ENCODE data around the gene BSND. TPM values are rescaled to one million over a fixed set of nuclear protein-coding genes. Genes with fewer than 3 reads are reported as not detected.
A peak's percentile ranks its signal among the peaks of the same experiment; 100 is the strongest.

BSND gene
- total and polyA plus RNA-seq, 7 donors: not detected

DNA sequence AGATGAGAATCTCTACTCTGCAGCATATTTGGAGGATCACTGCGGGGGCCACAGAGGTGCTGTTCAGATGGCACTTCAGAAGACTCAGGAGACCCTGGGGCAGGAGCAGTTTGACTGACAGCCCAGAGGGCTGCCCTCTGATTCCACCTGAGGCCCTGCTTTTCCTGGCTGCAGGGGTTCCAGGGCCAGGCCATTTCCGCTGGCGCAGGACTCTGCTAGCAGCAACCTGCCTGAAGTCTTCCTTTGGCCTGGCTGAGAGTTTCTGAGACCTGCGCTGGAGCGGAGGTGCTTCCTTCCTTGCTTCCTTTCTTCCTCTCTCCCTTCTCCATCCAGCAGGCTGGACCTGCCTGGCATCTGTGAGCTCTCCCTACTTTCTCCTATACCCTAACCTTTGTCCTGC is 52.4 kb downstream of the BSND start:
- Histone ChIP-seq H3K27ac (no peak overlapping the region), H3K4me3 (no peak overlapping the region), H3K36me3 (ENCODE audit: insufficient read depth in 1 of 2, low read depth in 1 of 2) (no peaks in the 10 kb centered on the region), H3K9me3 (no peaks in the 10 kb centered on the region), H3K27me3 (ENCODE audit: insufficient read depth in 3 of 3, low read length in 2 of 3) (no peaks in the 10 kb centered on the region), H3K4me1 (peaks cover 18% of the 10 kb centered on the region)
- no peak for DNase-seq
- TF ChIP-seq CTCF (IDR thresholded peaks at IDR 0.05): no peak
- 83 to 92% (median 89%) methylated on average over 5 of the region's 5 CpGs for WGBS, 3 donors
- no peak for ATAC-seq
- intact Hi-C loops (cut with DNase I): no loop called here

DNA sequence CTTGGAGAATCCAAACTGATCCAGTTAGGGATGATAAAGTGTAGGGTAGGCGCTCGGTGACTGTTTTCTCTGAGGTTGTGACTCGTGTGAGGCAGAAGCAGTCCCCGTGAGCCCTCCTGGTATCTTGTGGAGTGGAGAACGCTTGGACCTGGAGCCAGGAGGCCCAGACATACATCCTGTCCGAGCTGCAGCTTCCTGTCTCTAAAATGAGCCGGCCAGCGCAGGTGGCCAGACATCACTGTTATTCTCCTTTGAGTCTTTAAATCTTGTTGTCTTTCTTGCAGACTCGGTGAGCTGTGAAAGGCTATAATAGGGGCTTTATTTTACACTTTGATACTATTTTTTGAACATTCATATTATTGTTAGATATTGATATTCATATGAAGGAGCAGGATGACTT is 52.9 kb downstream of the BSND start:
- 68 to 71% (median 71%) methylated on average over 9 of the region's 9 CpGs for WGBS, 3 donors
- H3K27me3 ChIP-seq (ENCODE audit: insufficient read depth in 3 of 3, low read length in 2 of 3): no peaks in the 10 kb centered on the region
- H3K4me3 ChIP-seq: no peak overlapping the region
- no peak for TF ChIP-seq CTCF (IDR thresholded peaks at IDR 0.05)
- H3K4me1 ChIP-seq: peaks cover 18% of the 10 kb centered on the region
- H3K9me3 ChIP-seq: no peaks in the 10 kb centered on the region
- ATAC-seq (no peak), DNase-seq (no peak)
- H3K36me3 ChIP-seq (ENCODE audit: insufficient read depth in 1 of 2, low read depth in 1 of 2): no peaks in the 10 kb centered on the region
- H3K27ac ChIP-seq: no peak overlapping the region
- intact Hi-C loops (cut with DNase I): no loop called here

DNA sequence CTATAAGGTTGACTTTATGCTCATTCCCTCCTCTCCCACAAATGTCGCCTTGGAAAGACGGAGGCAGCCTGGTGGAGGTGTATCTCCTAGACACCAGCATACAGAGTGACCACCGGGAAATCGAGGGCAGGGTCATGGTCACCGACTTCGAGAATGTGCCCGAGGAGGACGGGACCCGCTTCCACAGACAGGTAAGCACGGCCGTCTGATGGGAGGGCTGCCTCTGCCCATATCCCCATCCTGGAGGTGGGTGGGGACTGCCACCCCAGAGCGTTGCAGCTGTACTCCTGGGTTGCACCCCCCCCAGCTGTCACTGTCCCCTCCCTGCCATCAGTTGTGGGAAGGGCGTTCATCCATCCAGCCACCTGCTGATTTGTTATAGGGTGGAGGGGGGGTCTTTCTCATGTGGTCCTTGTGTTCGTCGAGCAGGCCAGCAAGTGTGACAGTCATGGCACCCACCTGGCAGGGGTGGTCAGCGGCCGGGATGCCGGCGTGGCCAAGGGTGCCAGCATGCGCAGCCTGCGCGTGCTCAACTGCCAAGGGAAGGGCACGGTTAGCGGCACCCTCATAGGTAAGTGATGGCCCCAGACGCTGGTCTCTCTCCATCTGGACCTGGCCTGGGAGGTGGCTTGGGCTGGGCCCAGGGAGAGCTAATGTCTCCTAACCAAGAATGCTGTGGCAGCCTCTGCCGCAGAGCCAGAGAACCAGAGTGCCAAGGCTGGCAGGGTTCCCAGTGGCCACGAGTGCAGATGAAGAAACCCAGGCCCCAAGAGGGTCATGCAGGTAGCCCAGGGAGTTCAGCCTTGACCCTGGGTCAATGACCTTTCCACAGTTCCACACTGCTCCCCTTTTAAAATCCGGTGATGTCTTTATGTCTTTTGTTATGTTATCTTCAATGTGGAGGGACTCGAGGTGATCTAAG is 53.7 kb downstream of the BSND start:
- Histone ChIP-seq H3K36me3 (ENCODE audit: insufficient read depth in 1 of 2, low read depth in 1 of 2) (no peaks in the 10 kb centered on the region), H3K27me3 (ENCODE audit: insufficient read depth in 3 of 3, low read length in 2 of 3) (no peaks in the 10 kb centered on the region), H3K4me3 (no peak overlapping the region), H3K9me3 (no peaks in the 10 kb centered on the region), H3K4me1 (peaks cover 18% of the 10 kb centered on the region), H3K27ac (peak overlapping the region; percentile 30)
- DNase-seq: peak in 1 of 2 donors; percentile 67
- 72 to 74% (median 72%) methylated on average over 29 of the region's 29 CpGs for WGBS, 3 donors
- ATAC-seq: peak; percentile 40 to 66 (median 62)
- no peak for TF ChIP-seq CTCF (IDR thresholded peaks at IDR 0.05)
- intact Hi-C loops (cut with DNase I): no loop called here

DNA sequence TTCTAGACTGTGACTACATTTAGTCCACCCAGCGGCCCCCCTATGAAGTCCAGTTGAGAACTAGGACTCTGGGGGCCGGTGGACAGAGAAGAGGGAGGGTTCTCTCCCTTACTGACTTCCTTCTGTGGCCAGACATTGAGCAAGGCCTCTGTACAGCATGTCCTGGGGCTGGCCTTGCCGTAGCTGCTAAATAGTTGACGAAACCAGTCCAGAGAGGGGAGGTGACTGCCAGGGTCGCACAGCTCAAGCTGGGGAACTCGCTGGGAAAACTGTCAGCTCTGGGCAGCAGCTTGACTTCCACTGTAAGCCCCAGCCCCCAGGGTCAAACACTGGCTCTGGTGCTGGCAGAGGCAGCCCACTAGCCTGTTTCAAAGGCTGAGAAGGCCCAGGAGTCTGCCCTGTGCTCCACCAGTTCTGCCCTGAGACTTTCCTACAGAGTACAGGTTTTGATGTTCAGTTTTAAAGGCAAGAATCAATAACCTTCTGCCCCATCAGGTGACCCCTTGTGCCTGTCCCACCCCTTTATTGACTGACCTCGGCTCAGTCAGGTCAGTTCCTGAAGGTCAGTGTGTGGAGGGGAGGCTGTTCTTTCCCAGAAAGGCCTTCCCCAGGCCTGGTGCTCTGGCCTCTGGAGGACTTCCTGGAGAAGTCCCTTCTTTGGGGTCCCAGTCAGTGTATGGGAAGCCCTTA is 54.7 kb downstream of the BSND start:
- Histone ChIP-seq H3K36me3 (ENCODE audit: insufficient read depth in 1 of 2, low read depth in 1 of 2) (no peaks in the 10 kb centered on the region), H3K27me3 (ENCODE audit: insufficient read depth in 3 of 3, low read length in 2 of 3) (no peaks in the 10 kb centered on the region), H3K4me1 (peaks cover 18% of the 10 kb centered on the region), H3K4me3 (no peak overlapping the region), H3K27ac (peak overlapping the region; percentile 30), H3K9me3 (no peaks in the 10 kb centered on the region)
- TF ChIP-seq CTCF (IDR thresholded peaks at IDR 0.05): no peak
- intact Hi-C loops (cut with DNase I): no loop called here
- DNase-seq: no peak
- peak; percentile 20 to 81 (median 68) for ATAC-seq
- WGBS, 3 donors: 56 to 59% (median 56%) methylated on average over 7 of the region's 7 CpGs
